GM12878 (cell line): ENCODE results near the gene PDE6A. TPM values are rescaled to one million over a fixed set of nuclear protein-coding genes. Genes with fewer than 3 reads are reported as not detected.

Experiments
- ATAC-seq: fragments of 200-7000 bp; cut with Tn5 transposase; 3 replicates; pipeline ENCODE4 v1.9.1; 2020; ENCODE audit warnings: mild to moderate bottlenecking, moderate library complexity
- BruUV-seq: library from RNA; stranded (reverse); fragments of 400-500 nt; replicated peaks from 2 replicates; lab custom pipeline; 2021; lab: Mats Ljungman, UMichigan
- CTCF ChIA-PET: fragments of 300-600 bp; sonication (Branson Sonifier 250); formaldehyde crosslinking; extraction: SDS; loops from one replicate; lab custom pipeline; 2021; ENCODE audit warnings: inconsistent platforms; lab: Yijun Ruan, JAX
- POLR2A ChIA-PET: fragments of 350-600 bp; formaldehyde crosslinking; extraction: SDS; loops from one replicate; lab custom pipeline; 2021; ENCODE audit warnings: inconsistent platforms; lab: Charles Lee
- RAD21 ChIA-PET: fragments of 300-600 bp; sonication (Branson Sonifier 250); formaldehyde crosslinking; loops from one replicate; lab custom pipeline; 2023; ENCODE audit warnings: antibody characterized with exemption; ENCODE audit not compliant: unreplicated experiment; lab: Charles Lee
- SMC1A ChIA-PET: fragments of 300-600 bp; sonication (Branson Sonifier 250); formaldehyde crosslinking; loops from one replicate; lab custom pipeline; 2023; ENCODE audit not compliant: unreplicated experiment, uncharacterized antibody; lab: Charles Lee
- DNase-seq: peaks from one replicate; pipeline ENCODE4 v3.0.0-alpha.2; 2011; ENCODE audit warnings: low read depth, low spot score
- FAIRE-seq: peaks from 3 replicates; lab custom pipeline; 2011; peaks lifted over from hg19 to GRCh38; lab: Jason Lieb, UNC
- H2AFZ ChIP-seq: 2 replicates; pipeline ENCODE4 v1.6.0; 2011; ENCODE audit warnings: low read depth, low read length, control low read depth; ENCODE audit not compliant: control insufficient read depth
- H3K27ac ChIP-seq: 2 replicates; pipeline ENCODE4 v1.5.1; 2011; ENCODE audit warnings: control low read depth; ENCODE audit not compliant: control insufficient read depth, insufficient read depth
- H3K27me3 ChIP-seq, 2 experiments: replicated peaks in 1 of 2; 2 replicates each; pipeline versions ENCODE4 v1.6.0 to v1.6.1; 2011; ENCODE audit warnings: low read length in 1 of 2; ENCODE audit not compliant: control insufficient read depth in 2 of 2, insufficient read depth in 2 of 2
- H3K36me3 ChIP-seq, 2 experiments: 2 replicates each; pipeline ENCODE4 v1.5.1; 2011; ENCODE audit warnings: low read length in 1 of 2; ENCODE audit not compliant: control insufficient read depth in 2 of 2, insufficient read depth in 2 of 2
- H3K4me1 ChIP-seq: 2 replicates; pipeline ENCODE4 v1.6.1; 2011; ENCODE audit warnings: mild to moderate bottlenecking, low read length, moderate library complexity, mixed read lengths; ENCODE audit not compliant: control insufficient read depth, insufficient read depth
- H3K4me2 ChIP-seq: 2 replicates; pipeline ENCODE4 v1.6.0; 2011; ENCODE audit warnings: control low read depth; ENCODE audit not compliant: control insufficient read depth, insufficient read depth
- H3K4me3 ChIP-seq: fragments of 200-600 bp; sonication (generic); 2 replicates; pipeline ENCODE4 v1.5.1; 2016
- H3K79me2 ChIP-seq: 2 replicates; pipeline ENCODE4 v1.6.0; 2011; ENCODE audit warnings: low read length; ENCODE audit not compliant: control insufficient read depth, insufficient read depth
- H3K9ac ChIP-seq: 2 replicates; pipeline ENCODE4 v1.8.0; 2011; ENCODE audit warnings: low read length, control low read depth, mixed read lengths; ENCODE audit not compliant: control insufficient read depth, insufficient read depth
- H3K9me3 ChIP-seq: replicated peaks from 3 replicates; pipeline ENCODE4 v1.5.1; 2011; ENCODE audit warnings: mild to moderate bottlenecking, low read length; ENCODE audit not compliant: control insufficient read depth, insufficient read depth
- H4K20me1 ChIP-seq: 2 replicates; pipeline ENCODE4 v1.6.0; 2011; ENCODE audit not compliant: control insufficient read depth, insufficient read depth
- IKZF1 ChIP-seq: fragments of 450-650 bp; conservative IDR thresholded peaks from 2 replicates; pipeline ENCODE4 v1.6.1; 2017; ENCODE audit warnings: antibody characterized with exemption, mild to moderate bottlenecking
- IRF4 ChIP-seq: IDR thresholded peaks from 2 replicates; pipeline ENCODE4 v1.6.1; 2011; ENCODE audit warnings: low read depth, low read length
- POU2F2 ChIP-seq: IDR thresholded peaks from 3 replicates; pipeline ENCODE4 v1.6.1; 2011; ENCODE audit warnings: low read depth, mild to moderate bottlenecking, low read length, borderline replicate concordance
- SIX5 ChIP-seq: IDR thresholded peaks from 2 replicates; pipeline ENCODE4 v1.6.1; 2011; ENCODE audit warnings: mild to moderate bottlenecking, low read depth, low read length, moderate library complexity; ENCODE audit not compliant: severe bottlenecking
- STAT1 ChIP-seq: fragments of 450-650 bp; conservative IDR thresholded peaks from 2 replicates; pipeline ENCODE4 v1.6.1; 2014; ENCODE audit warnings: antibody characterized with exemption, mild to moderate bottlenecking
- WGBS: methylation state at CpG from one replicate; pipeline ENCODE4 v1.1.6; 2016; ENCODE audit warnings: low lambda C conversion rate; ENCODE audit not compliant: insufficient replicate concordance, insufficient coverage; ENCODE audit errors: missing lambda C conversion rate; 5-methylcytosine and 5-hydroxymethylcytosine counted together
- in situ Hi-C: fragments of 300-500 bp; cut with MboI; formaldehyde crosslinking; loops from 9 replicates; pipeline ENCODE4 v1.14.3; 2018; ENCODE audit warnings: mixed read lengths
- intact Hi-C: fragments of 100-400 bp; cut with micrococcal nuclease; formaldehyde crosslinking; loops from one replicate; pipeline ENCODE4 v1.14.2; 2022; ENCODE audit not compliant: unreplicated experiment
- polyA plus RNA-seq, 11 experiments: library from polyadenylated mRNA; depleted of rRNA in 4 of 11; unstranded in 6 of 11; stranded (reverse) in 5 of 11; fragments of >200 nt; fragmentation: Nextera tagmentation in 4 of 11; fragmentation: Illumina TruSeq in 1 of 11; extraction: Ambion mirVana in 4 of 11; extraction: Trizol in 1 of 11; gene quantifications; 1 replicate in 1 of 11; 2 replicates in 10 of 11; pipeline versions ENCODE4 v1.2.1 to v1.2.3, GENCODE V29; 2011 to 2016; ENCODE audit warnings: inconsistent platforms in 2 of 11, missing spikeins in 2 of 11, low read depth in 1 of 11
- total RNA-seq, 4 experiments: library from RNA; depleted of rRNA in 3 of 4; stranded (reverse); fragments of >200 nt in 3 of 4; fragmentation: Illumina TruSeq in 1 of 4; extraction: Trizol in 1 of 4; gene quantifications; 2 replicates each; pipeline versions ENCODE4 v1.2.1 to v1.2.3, GENCODE V29; 2013 to 2021
- TF ChIP-seq, protein P1 (sequence below): fragments of 450-650 bp; IDR thresholded peaks from 2 replicates; pipeline ENCODE4 v1.6.1; 2017; ENCODE audit warnings: low read depth, mild to moderate bottlenecking, moderate library complexity
- TF ChIP-seq, protein P2 (sequence below): fragments of 150-350 bp; IDR thresholded peaks from 2 replicates; pipeline ENCODE4 v1.6.1; 2016; ENCODE audit warnings: low read depth, low read length
- TF ChIP-seq, protein P3 (sequence below): IDR thresholded peaks from 2 replicates; pipeline ENCODE4 v1.6.1; 2011; ENCODE audit warnings: mild to moderate bottlenecking, low read depth, low read length, moderate library complexity; ENCODE audit not compliant: insufficient replicate concordance
- TF ChIP-seq, protein P4 (sequence below): IDR thresholded peaks from 2 replicates; pipeline ENCODE4 v1.6.1; 2012; ENCODE audit warnings: improper control_type of control experiment, low read depth, low read length; ENCODE audit not compliant: insufficient replicate concordance

PDE6A gene
- total and polyA plus RNA-seq, 10 of the 15 experiments (the other 5 are each of a cell fraction or from before 2014, with no cell fraction given), result 0.05 to 0.26 TPM; not detected in 8

DNA sequence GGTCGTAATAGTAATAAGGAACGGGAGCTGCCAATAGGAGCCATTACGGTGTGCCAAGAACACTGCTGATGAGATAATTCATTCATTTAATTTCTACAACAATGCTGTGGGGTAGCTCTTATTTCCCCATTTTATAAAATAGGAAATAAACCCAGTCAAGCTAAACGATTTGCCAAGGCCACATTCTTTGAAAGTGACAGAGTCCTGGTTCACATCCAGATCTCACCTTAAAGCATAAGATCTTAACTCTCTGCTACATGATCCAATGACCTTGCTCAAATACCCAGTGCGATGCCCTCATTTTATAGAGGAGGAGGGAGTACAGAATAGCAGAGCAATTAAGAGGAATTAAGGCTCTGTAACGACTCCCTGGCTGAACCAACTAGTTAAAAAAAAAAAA lies 5.0 kb downstream of the PDE6A start:
- Histone ChIP-seq H3K79me2 (no peaks in the 10 kb centered on the region), H2AFZ (no peak overlapping the region), H3K27ac (no peak overlapping the region), H3K9ac (no peak overlapping the region), H3K9me3 (no peaks in the 10 kb centered on the region), H3K36me3 (no peaks in the 10 kb centered on the region), H3K4me1 (no peaks in the 10 kb centered on the region), H3K4me3 (no peak overlapping the region), H4K20me1 (no peaks in the 10 kb centered on the region), H3K4me2 (no peak overlapping the region), H3K27me3 (no peaks in the 10 kb centered on the region; a peak in 1 of 4 replicates)
- POLR2A ChIA-PET, result no interaction called here
- intact Hi-C loops, result no loop called here
- DNase-seq, result no peak
- CTCF ChIA-PET, result interaction anchor here (0.6 to 0.7 kb wide), 3 partner anchors 172 to 798 kb away, joined by 3 to 5 read pairs (median 3); partner anchors contain the start of gene ABLIM3
- FAIRE-seq, result no peak
- no peak; the same call in 2 of the 3 replicates for ATAC-seq
- WGBS, result 53% methylated on average over 6 of the region's 6 CpGs
- RAD21 ChIA-PET, result interaction anchor here (0.7 kb wide), 1 partner anchor 372 kb away, joined by 3 read pairs; no protein-coding TSS in a partner anchor
- SMC1A ChIA-PET, result interaction anchor here (0.7 to 0.9 kb wide), 3 partner anchors 9 to 84 kb away, joined by 3 read pairs; no protein-coding TSS in a partner anchor
- in situ Hi-C loops, result no loop called here
- BruUV-seq, result no TSS peak
- TF ChIP-seq IKZF1, result no peak
- TF ChIP-seq POU2F2, result no peak
- no peak for TF ChIP-seq IRF4
- TF ChIP-seq, protein P1, sequence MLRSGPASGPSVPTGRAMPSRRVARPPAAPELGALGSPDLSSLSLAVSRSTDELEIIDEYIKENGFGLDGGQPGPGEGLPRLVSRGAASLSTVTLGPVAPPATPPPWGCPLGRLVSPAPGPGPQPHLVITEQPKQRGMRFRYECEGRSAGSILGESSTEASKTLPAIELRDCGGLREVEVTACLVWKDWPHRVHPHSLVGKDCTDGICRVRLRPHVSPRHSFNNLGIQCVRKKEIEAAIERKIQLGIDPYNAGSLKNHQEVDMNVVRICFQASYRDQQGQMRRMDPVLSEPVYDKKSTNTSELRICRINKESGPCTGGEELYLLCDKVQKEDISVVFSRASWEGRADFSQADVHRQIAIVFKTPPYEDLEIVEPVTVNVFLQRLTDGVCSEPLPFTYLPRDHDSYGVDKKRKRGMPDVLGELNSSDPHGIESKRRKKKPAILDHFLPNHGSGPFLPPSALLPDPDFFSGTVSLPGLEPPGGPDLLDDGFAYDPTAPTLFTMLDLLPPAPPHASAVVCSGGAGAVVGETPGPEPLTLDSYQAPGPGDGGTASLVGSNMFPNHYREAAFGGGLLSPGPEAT, result no peak
- TF ChIP-seq, protein P2, sequence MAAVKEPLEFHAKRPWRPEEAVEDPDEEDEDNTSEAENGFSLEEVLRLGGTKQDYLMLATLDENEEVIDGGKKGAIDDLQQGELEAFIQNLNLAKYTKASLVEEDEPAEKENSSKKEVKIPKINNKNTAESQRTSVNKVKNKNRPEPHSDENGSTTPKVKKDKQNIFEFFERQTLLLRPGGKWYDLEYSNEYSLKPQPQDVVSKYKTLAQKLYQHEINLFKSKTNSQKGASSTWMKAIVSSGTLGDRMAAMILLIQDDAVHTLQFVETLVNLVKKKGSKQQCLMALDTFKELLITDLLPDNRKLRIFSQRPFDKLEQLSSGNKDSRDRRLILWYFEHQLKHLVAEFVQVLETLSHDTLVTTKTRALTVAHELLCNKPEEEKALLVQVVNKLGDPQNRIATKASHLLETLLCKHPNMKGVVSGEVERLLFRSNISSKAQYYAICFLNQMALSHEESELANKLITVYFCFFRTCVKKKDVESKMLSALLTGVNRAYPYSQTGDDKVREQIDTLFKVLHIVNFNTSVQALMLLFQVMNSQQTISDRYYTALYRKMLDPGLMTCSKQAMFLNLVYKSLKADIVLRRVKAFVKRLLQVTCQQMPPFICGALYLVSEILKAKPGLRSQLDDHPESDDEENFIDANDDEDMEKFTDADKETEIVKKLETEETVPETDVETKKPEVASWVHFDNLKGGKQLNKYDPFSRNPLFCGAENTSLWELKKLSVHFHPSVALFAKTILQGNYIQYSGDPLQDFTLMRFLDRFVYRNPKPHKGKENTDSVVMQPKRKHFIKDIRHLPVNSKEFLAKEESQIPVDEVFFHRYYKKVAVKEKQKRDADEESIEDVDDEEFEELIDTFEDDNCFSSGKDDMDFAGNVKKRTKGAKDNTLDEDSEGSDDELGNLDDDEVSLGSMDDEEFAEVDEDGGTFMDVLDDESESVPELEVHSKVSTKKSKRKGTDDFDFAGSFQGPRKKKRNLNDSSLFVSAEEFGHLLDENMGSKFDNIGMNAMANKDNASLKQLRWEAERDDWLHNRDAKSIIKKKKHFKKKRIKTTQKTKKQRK, result no peak
- TF ChIP-seq, protein P3, sequence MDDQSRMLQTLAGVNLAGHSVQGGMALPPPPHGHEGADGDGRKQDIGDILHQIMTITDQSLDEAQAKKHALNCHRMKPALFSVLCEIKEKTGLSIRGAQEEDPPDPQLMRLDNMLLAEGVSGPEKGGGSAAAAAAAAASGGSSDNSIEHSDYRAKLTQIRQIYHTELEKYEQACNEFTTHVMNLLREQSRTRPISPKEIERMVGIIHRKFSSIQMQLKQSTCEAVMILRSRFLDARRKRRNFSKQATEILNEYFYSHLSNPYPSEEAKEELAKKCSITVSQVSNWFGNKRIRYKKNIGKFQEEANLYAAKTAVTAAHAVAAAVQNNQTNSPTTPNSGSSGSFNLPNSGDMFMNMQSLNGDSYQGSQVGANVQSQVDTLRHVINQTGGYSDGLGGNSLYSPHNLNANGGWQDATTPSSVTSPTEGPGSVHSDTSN, result no peak
- TF ChIP-seq STAT1, result no peak
- TF ChIP-seq, protein P4, sequence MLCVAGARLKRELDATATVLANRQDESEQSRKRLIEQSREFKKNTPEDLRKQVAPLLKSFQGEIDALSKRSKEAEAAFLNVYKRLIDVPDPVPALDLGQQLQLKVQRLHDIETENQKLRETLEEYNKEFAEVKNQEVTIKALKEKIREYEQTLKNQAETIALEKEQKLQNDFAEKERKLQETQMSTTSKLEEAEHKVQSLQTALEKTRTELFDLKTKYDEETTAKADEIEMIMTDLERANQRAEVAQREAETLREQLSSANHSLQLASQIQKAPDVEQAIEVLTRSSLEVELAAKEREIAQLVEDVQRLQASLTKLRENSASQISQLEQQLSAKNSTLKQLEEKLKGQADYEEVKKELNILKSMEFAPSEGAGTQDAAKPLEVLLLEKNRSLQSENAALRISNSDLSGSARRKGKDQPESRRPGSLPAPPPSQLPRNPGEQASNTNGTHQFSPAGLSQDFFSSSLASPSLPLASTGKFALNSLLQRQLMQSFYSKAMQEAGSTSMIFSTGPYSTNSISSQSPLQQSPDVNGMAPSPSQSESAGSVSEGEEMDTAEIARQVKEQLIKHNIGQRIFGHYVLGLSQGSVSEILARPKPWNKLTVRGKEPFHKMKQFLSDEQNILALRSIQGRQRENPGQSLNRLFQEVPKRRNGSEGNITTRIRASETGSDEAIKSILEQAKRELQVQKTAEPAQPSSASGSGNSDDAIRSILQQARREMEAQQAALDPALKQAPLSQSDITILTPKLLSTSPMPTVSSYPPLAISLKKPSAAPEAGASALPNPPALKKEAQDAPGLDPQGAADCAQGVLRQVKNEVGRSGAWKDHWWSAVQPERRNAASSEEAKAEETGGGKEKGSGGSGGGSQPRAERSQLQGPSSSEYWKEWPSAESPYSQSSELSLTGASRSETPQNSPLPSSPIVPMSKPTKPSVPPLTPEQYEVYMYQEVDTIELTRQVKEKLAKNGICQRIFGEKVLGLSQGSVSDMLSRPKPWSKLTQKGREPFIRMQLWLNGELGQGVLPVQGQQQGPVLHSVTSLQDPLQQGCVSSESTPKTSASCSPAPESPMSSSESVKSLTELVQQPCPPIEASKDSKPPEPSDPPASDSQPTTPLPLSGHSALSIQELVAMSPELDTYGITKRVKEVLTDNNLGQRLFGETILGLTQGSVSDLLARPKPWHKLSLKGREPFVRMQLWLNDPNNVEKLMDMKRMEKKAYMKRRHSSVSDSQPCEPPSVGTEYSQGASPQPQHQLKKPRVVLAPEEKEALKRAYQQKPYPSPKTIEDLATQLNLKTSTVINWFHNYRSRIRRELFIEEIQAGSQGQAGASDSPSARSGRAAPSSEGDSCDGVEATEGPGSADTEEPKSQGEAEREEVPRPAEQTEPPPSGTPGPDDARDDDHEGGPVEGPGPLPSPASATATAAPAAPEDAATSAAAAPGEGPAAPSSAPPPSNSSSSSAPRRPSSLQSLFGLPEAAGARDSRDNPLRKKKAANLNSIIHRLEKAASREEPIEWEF, result no peak
- no peak for TF ChIP-seq SIX5
